Body of pancreas (tissue), 4 donors: ENCODE results near the gene SLC37A2. TPM values are rescaled to one million over a fixed set of nuclear protein-coding genes. Genes with fewer than 3 reads are reported as not detected.
A peak's percentile ranks its signal among the peaks of the same experiment; 100 is the strongest.

Source experiments
- ATAC-seq: fragments of 150-250 bp; one replicate; pipeline ENCODE4 v1.9.1; 2016
- DNase-seq, 4 donors: peaks; one replicate each; pipeline ENCODE4 v3.0.0-alpha.2; 2019
- H3K27ac ChIP-seq, 4 donors: fragments of 200-600 bp; sonication (generic); 1 replicate in 3 of 4; 2 replicates in 1 of 4; pipeline versions ENCODE4 v1.5.1 to v1.6.1; 2016 to 2019; ENCODE audit warnings: mild to moderate bottlenecking in 1 of 4, mixed read lengths in 1 of 4, moderate library complexity in 1 of 4
- H3K27me3 ChIP-seq, 2 donors: fragments of 200-600 bp; sonication (generic); one replicate each; pipeline ENCODE4 v1.6.0; 2016; ENCODE audit warnings: mild to moderate bottlenecking in 1 of 2
- H3K36me3 ChIP-seq, 2 donors: fragments of 200-600 bp; sonication (generic); replicated peaks in 1 of 2; 2 replicates each; pipeline ENCODE4 v1.5.1; 2016; ENCODE audit warnings: low read depth in 2 of 2; ENCODE audit not compliant: insufficient read depth in 1 of 2
- H3K4me1 ChIP-seq: fragments of 200-600 bp; sonication (generic); one replicate; pipeline ENCODE4 v1.6.0; 2016
- H3K4me3 ChIP-seq, 2 donors: fragments of 200-600 bp; sonication (generic); 1 replicate in 1 of 2; 2 replicates in 1 of 2; pipeline ENCODE4 v1.5.1; 2016 to 2019
- H3K9me3 ChIP-seq, 3 donors: fragments of 200-600 bp; sonication (generic); 1 replicate in 2 of 3; 2 replicates in 1 of 3; pipeline ENCODE4 v1.5.1; 2016
- POLR2A ChIP-seq, 3 donors: fragments of 450-650 bp; IDR thresholded peaks; one replicate each; pipeline ENCODE4 v1.6.1; 2016; ENCODE audit warnings: antibody characterized with exemption in 3 of 3, mild to moderate bottlenecking in 2 of 3
- WGBS, 2 donors: methylation state at CpG; one replicate each; pipeline ENCODE4 v1.1.5; 2017; 5-methylcytosine and 5-hydroxymethylcytosine counted together
- intact Hi-C: fragments of 100-400 bp; cut with DNase I; formaldehyde crosslinking; loops from one replicate; pipeline ENCODE4 v1.15.1; 2023
- total RNA-seq, 2 donors: library from RNA; depleted of rRNA; stranded (reverse); fragments of >200 nt; gene quantifications; one replicate each; pipeline ENCODE4 v1.1.0, GENCODE V29; 2016
- TF ChIP-seq, protein P1 (sequence below), 7 experiments: fragments of 450-650 bp in 4 of 7; fragments of 200-600 bp in 3 of 7; sonication (generic) in 3 of 7; IDR thresholded peaks; one replicate each; pipeline ENCODE4 v1.5.1; 2016 to 2019; ENCODE audit warnings: antibody characterized with exemption in 7 of 7

The SLC37A2 gene
- total RNA-seq, 2 donors from 2014 or later, result 2.0 to 4.2 TPM

DNA sequence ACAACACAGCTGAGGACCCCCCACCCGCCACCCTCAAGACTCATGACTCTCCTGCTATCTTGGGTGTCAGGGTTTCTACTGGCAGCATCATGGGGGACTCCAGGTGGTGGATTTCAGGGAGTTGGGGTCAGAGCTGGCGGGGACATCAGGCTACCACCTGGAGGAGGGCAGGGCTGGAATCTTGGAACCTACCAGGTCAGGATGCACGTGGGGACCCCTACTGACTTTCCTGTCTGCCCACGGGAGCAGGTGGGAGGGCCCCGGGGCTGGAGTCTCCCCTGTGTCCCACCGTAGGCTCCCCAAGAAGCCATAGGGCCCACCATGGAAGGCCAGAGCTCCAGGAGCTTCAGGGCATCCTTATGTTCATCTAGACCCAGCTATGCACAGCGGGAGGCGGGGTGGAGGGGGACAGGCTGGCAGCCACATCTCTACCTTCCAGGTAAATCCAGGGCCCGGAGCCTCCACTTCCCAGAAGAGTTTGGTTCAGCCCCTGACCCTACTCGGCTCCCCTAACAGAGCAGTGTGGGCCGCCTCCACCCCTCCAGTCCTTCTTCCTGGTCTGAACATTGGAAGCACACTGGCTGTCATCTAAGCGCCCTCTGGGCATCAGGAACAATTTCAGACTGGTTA is 10.0 kb downstream of the SLC37A2 start:
- Histone ChIP-seq H3K9me3 (no peaks in the 10 kb centered on the region), H3K27ac (peak overlapping the region in 1 of 4 donors; percentile 59), H3K4me3 (no peak overlapping the region), H3K27me3 (no peaks in the 10 kb centered on the region), H3K4me1 (peaks cover 13% of the 10 kb centered on the region), H3K36me3 (no peaks in the 10 kb centered on the region)
- TF ChIP-seq, protein P1, sequence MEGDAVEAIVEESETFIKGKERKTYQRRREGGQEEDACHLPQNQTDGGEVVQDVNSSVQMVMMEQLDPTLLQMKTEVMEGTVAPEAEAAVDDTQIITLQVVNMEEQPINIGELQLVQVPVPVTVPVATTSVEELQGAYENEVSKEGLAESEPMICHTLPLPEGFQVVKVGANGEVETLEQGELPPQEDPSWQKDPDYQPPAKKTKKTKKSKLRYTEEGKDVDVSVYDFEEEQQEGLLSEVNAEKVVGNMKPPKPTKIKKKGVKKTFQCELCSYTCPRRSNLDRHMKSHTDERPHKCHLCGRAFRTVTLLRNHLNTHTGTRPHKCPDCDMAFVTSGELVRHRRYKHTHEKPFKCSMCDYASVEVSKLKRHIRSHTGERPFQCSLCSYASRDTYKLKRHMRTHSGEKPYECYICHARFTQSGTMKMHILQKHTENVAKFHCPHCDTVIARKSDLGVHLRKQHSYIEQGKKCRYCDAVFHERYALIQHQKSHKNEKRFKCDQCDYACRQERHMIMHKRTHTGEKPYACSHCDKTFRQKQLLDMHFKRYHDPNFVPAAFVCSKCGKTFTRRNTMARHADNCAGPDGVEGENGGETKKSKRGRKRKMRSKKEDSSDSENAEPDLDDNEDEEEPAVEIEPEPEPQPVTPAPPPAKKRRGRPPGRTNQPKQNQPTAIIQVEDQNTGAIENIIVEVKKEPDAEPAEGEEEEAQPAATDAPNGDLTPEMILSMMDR (IDR thresholded peaks at IDR 0.05), result no peak
- no peak for TF ChIP-seq POLR2A (IDR thresholded peaks at IDR 0.05)
- ATAC-seq (no peak), DNase-seq (no peak)
- intact Hi-C loops, result no loop called here
- WGBS, 2 donors, result 81 to 93% methylated on average over 8 to 12 of the region's 12 CpGs

DNA sequence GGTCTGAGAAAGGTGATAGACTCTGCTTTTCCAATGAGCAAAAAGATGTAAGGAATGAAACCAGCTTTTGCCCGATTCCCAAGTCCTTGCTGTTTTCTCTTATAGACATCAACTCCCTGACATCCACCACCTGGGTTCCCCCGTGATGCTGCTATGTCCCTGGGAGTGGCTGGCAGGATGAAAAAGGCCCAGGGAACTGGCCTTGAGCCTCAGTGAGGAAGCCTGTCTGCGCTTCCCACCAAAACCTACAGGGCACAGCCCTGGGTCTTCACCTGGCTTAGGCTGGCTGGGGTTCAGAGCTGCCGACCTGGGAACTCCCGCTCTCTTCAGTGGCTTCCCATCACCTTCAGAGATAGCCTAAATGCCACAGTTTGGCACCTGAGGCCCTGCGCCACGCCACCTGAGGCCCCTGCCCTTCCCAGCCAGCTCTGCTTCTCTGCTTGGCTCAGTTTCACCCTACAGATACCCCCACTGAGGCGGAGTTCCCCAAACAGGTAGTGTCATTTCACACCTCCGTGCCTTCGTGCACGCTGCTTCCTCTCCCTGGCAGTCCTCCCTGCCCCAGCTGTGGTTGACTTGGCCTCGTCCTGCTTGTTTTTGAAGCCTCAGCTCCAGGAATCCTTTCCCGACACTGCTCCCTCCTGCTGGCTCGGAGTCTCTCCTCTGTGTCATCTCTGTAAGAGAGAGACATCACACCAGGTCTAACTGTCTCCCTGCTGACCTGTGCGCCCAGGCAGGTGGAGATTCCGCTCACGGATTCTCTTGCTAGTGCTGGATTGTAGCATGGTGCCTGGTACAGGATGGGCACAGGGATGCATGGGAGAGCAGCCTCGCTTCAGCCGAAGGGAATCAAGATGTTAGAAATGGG is 10.7 kb downstream of the SLC37A2 start:
- H3K4me3 ChIP-seq, result no peak overlapping the region
- H3K4me1 ChIP-seq, result peaks cover 13% of the 10 kb centered on the region
- ATAC-seq (no peak), DNase-seq (no peak)
- no peaks in the 10 kb centered on the region for H3K9me3 ChIP-seq
- 78 to 80% methylated on average over 19 of the region's 19 CpGs for WGBS, 2 donors
- no peaks in the 10 kb centered on the region for H3K27me3 ChIP-seq
- no peaks in the 10 kb centered on the region for H3K36me3 ChIP-seq
- no peak overlapping the region for H3K27ac ChIP-seq
- TF ChIP-seq, protein P1 (IDR thresholded peaks at IDR 0.05), result no peak
- TF ChIP-seq POLR2A (IDR thresholded peaks at IDR 0.05), result no peak
- intact Hi-C loops, result no loop called here

DNA sequence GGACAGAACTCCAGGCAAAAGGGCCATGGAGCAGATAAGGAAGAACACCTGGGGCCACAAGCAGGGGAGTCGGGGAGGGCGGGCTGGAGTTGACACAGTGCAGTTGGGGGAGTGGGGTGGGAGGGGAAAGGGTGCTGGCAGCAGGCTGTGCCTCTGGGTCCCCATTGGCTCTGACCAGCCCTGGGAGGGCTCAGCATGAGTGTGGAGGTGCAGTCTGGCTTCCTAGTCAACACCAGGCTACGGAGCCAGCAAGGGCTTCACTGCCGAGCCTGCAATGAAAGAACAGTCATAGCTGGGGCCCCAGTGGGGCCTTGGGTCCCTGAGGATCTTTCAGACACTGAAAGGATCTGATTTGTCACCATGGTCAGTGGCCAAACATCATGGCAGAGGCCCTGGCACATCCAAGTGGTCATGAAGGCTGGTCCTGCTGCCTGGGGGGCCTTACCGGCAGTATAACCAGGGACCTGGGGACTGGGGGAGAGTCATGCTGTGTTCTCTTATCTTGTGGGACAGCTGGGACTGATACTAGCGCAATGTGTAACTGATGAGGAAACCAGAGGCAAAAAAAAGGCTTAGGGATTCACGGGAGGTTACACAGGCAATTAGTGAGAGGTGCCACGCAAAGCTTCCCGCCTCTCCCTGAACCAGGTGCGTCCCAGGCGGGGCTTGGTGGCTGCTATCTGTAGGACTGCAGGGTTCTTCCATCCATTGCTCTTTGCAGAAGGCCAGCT is 11.6 kb downstream of the SLC37A2 start:
- Histone ChIP-seq H3K4me3 (no peak overlapping the region), H3K36me3 (no peaks in the 10 kb centered on the region), H3K9me3 (no peaks in the 10 kb centered on the region), H3K4me1 (peaks cover 6% of the 10 kb centered on the region), H3K27me3 (no peaks in the 10 kb centered on the region), H3K27ac (no peak overlapping the region)
- 76 to 87% methylated on average over 7 to 11 of the region's 11 CpGs for WGBS, 2 donors
- no peak for TF ChIP-seq POLR2A (IDR thresholded peaks at IDR 0.05)
- TF ChIP-seq, protein P1 (IDR thresholded peaks at IDR 0.05), result no peak
- intact Hi-C loops, result no loop called here
- DNase-seq, result no peak
- no peak for ATAC-seq

DNA sequence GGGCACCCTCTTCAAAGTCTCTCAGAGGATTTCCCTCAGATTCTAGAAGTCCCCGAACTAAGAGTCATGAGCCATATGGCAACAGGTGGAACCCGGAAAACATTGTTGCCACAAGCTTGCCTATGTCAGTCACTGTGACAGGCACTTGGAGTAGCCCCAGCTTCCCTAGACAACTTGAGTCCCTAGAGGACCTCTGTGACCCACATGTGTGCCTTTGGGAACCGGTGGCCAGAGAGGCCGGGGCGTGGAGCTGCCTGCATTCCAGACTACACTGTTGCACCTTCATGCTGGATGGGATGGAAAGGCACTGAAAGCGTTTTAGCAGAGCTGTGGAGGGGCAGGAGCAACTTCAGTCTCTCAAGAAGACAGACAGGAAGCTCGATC is 12.1 kb downstream of the SLC37A2 start:
- Histone ChIP-seq H3K4me1 (peaks cover 6% of the 10 kb centered on the region), H3K4me3 (no peak overlapping the region), H3K27me3 (no peaks in the 10 kb centered on the region), H3K9me3 (no peaks in the 10 kb centered on the region), H3K27ac (no peak overlapping the region), H3K36me3 (no peaks in the 10 kb centered on the region)
- WGBS, 2 donors, result 72 to 77% methylated on average over 6 to 7 of the region's 7 CpGs
- intact Hi-C loops, result no loop called here
- DNase-seq (no peak), ATAC-seq (no peak)
- no peak for TF ChIP-seq POLR2A (IDR thresholded peaks at IDR 0.05)
- TF ChIP-seq, protein P1 (IDR thresholded peaks at IDR 0.05), result no peak
